Stomach (tissue), 9 donors: ENCODE data around the gene GAS2. TPM values are rescaled to one million over a fixed set of nuclear protein-coding genes. Genes with fewer than 3 reads are reported as not detected.

Source experiments
- DNase-seq, 2 donors: peaks; one replicate each; pipeline versions ENCODE4 v3.0.0 to v3.0.0-alpha.2; 2013 to 2019
- H3K27ac ChIP-seq, 5 donors: fragments of 200-600 bp in 4 of 5; sonication (generic) in 4 of 5; one replicate each; pipeline ENCODE4 v1.5.1; 2013 to 2019; ENCODE audit warnings: mild to moderate bottlenecking in 1 of 5, moderate library complexity in 1 of 5
- H3K27me3 ChIP-seq, 3 donors: fragments of 200-600 bp; sonication (generic); one replicate each; pipeline ENCODE4 v1.5.1; 2017 to 2019; ENCODE audit warnings: mixed run types in 1 of 3
- H3K36me3 ChIP-seq, 4 donors: fragments of 200-600 bp; sonication (generic); 1 replicate in 3 of 4; 2 replicates in 1 of 4; pipeline ENCODE4 v1.5.1; 2016 to 2019
- H3K4me1 ChIP-seq, 4 donors: fragments of 200-600 bp; sonication (generic); one replicate each; pipeline ENCODE4 v1.5.1; 2016 to 2019
- H3K4me3 ChIP-seq, 4 donors: fragments of 200-600 bp; sonication (generic) in 3 of 4; one replicate each; pipeline ENCODE4 v1.5.1; 2016 to 2019; ENCODE audit warnings: mild to moderate bottlenecking in 1 of 4
- H3K9me3 ChIP-seq, 4 donors: fragments of 200-600 bp; sonication (generic); one replicate each; pipeline ENCODE4 v1.5.1; 2016 to 2019
- CTCF ChIP-seq, 7 experiments: fragments of 450-650 bp in 4 of 7; fragments of 200-600 bp in 3 of 7; sonication (generic) in 3 of 7; IDR thresholded peaks; one replicate each; pipeline ENCODE4 v1.5.1; 2016 to 2019; ENCODE audit warnings: antibody characterized with exemption in 7 of 7, control low read depth in 2 of 7, mild to moderate bottlenecking in 1 of 7
- EP300 ChIP-seq: sonication (generic); formaldehyde crosslinking; IDR thresholded peaks from one replicate; pipeline ENCODE4 v1.6.1; 2017; ENCODE audit warnings: antibody characterized with exemption
- POLR2A ChIP-seq, 4 donors: fragments of 450-650 bp; IDR thresholded peaks; one replicate each; pipeline ENCODE4 v1.6.1; 2016; ENCODE audit warnings: antibody characterized with exemption in 4 of 4, control low read depth in 2 of 4, mild to moderate bottlenecking in 1 of 4, moderate library complexity in 1 of 4
- POLR2AphosphoS5 ChIP-seq, 3 donors: sonication (generic); formaldehyde crosslinking; IDR thresholded peaks; one replicate each; pipeline ENCODE4 v1.6.1; 2016; ENCODE audit warnings: antibody characterized with exemption in 3 of 3
- WGBS, 5 donors: extraction: QIAGEN DNeasy Blood & Tissue Kit in 3 of 5; methylation state at CpG; one replicate each; pipeline versions ENCODE4 v1.1.5 to v1.1.7; 2013 to 2018; 5-methylcytosine and 5-hydroxymethylcytosine counted together
- intact Hi-C: fragments of 100-400 bp; cut with DNase I; formaldehyde crosslinking; loops from one replicate; pipeline ENCODE4 v1.15.1; 2023; ENCODE audit warnings: low total_unique reads
- polyA plus RNA-seq, 3 donors: library from polyadenylated mRNA; stranded (reverse); fragments of 200-250 nt; gene quantifications; one replicate each; pipeline ENCODE4 v1.2.3, GENCODE V29; 2013
- total RNA-seq, 5 donors: library from RNA; depleted of rRNA; stranded (reverse); fragments of >200 nt; gene quantifications; one replicate each; pipeline versions ENCODE4 v1.1.0 to v1.2.3, GENCODE V29; 2014 to 2016
- donor health status: healthy with polysubstance abuse.
- donor health status: Bipolar disorder and iron deficiency.
- donor health status: healthy.

Gene GAS2
- total and polyA plus RNA-seq, 8 donors = 0.45 to 39.4 (median 3.7) TPM

- Histone ChIP-seq H3K27ac (no peak overlapping the region), H3K27me3 (no peaks in the 10 kb centered on the region), H3K36me3 (no peaks in the 10 kb centered on the region), H3K9me3 (peaks cover 0 to 6% (median 0%) of the 10 kb centered on the region in 4 donors), H3K4me1 (no peaks in the 10 kb centered on the region), H3K4me3 (no peak overlapping the region)
- no peak for TF ChIP-seq POLR2AphosphoS5 (IDR thresholded peaks at IDR 0.05)
- TF ChIP-seq POLR2A (IDR thresholded peaks at IDR 0.05) = no peak
- TF ChIP-seq CTCF (IDR thresholded peaks at IDR 0.05) = no peak
- no peak for TF ChIP-seq EP300
- intact Hi-C loops = no loop called here
- WGBS, 5 donors = 81 to 94% (median 84%) methylated on average over 3 of the region's 3 CpGs
- DNase-seq = no peak
These were observed 54.0 kb downstream of the GAS2 start for GRCh38 chr11:22720457-22720856.

GRCh38 chr11:22723274-22723673, 56.9 kb downstream of the GAS2 start:
- H3K4me3 ChIP-seq = no peak overlapping the region
- no peak for DNase-seq
- H3K9me3 ChIP-seq = no peaks in the 10 kb centered on the region
- WGBS, 5 donors = 83 to 92% (median 88%) methylated on average over 3 of the region's 3 CpGs
- TF ChIP-seq EP300 (no peak), POLR2A (IDR thresholded peaks at IDR 0.05) (no peak), CTCF (IDR thresholded peaks at IDR 0.05) (no peak)
- no peak overlapping the region for H3K27ac ChIP-seq
- intact Hi-C loops = no loop called here
- H3K27me3 ChIP-seq = no peaks in the 10 kb centered on the region
- no peaks in the 10 kb centered on the region for H3K4me1 ChIP-seq
- H3K36me3 ChIP-seq = no peaks in the 10 kb centered on the region

GRCh38 chr11:22725079-22725478, 58.7 kb downstream of the GAS2 start:
- Histone ChIP-seq H3K36me3 (no peaks in the 10 kb centered on the region), H3K9me3 (no peaks in the 10 kb centered on the region), H3K4me3 (no peak overlapping the region), H3K27ac (no peak overlapping the region), H3K27me3 (no peaks in the 10 kb centered on the region), H3K4me1 (no peaks in the 10 kb centered on the region)
- peak in 1 of 2 donors; percentile 30 for DNase-seq
- intact Hi-C loops = no loop called here
- 20 to 32% (median 27%) methylated on average over 3 of the region's 3 CpGs for WGBS, 5 donors
- TF ChIP-seq POLR2AphosphoS5 (IDR thresholded peaks at IDR 0.05) = no peak
- no peak for TF ChIP-seq POLR2A (IDR thresholded peaks at IDR 0.05)
- no peak for TF ChIP-seq EP300
- TF ChIP-seq CTCF (IDR thresholded peaks at IDR 0.05) = no peak

GRCh38 chr11:22728600-22729389, 62.4 kb downstream of the GAS2 start:
- DNase-seq = no peak
- no peak overlapping the region for H3K4me3 ChIP-seq
- no peak overlapping the region for H3K27ac ChIP-seq
- no peaks in the 10 kb centered on the region for H3K36me3 ChIP-seq
- TF ChIP-seq CTCF (IDR thresholded peaks at IDR 0.05) (no peak), POLR2AphosphoS5 (IDR thresholded peaks at IDR 0.05) (no peak), POLR2A (IDR thresholded peaks at IDR 0.05) (no peak), EP300 (no peak)
- 43 to 57% (median 51%) methylated on average over 3 of the region's 3 CpGs for WGBS, 5 donors
- intact Hi-C loops = no loop called here
- H3K27me3 ChIP-seq = no peaks in the 10 kb centered on the region
- H3K4me1 ChIP-seq = no peaks in the 10 kb centered on the region
- H3K9me3 ChIP-seq = no peaks in the 10 kb centered on the region
